ENCODE data around the gene DNAH3.

The DNAH3 gene

GRCh38 chr16:21036471-21036870 lies 114.2 kb downstream of the DNAH3 start:
- Histone ChIP-seq H3K27ac (no peak overlapping the region), H3K4me3 (no peak overlapping the region), H3K9me3 (ENCODE audit: low read depth, low read length) (no peaks in the 10 kb centered on the region), H3K9ac (ENCODE audit: insufficient read length) (no peak overlapping the region), H3K36me3 (ENCODE audit: insufficient read depth, low read length) (no peaks in the 10 kb centered on the region)
- TF ChIP-seq FOXP2 (optimal IDR thresholded peaks at IDR 0.05; ENCODE audit: control extremely low read depth, extremely low read length, insufficient read depth) (no peak), POLR2AphosphoS5 (IDR thresholded peaks at IDR 0.05; ENCODE audit: borderline replicate concordance, low read depth, low read length) (no peak), EZH2 (IDR thresholded peaks at IDR 0.05) (no peak)
- no peak for DNase-seq (ENCODE audit: low read depth, low spot score)

- DNase-seq (ENCODE audit: low read depth, low spot score): no peak
Observed at GRCh38 chr16:21033704-21034103, 116.9 kb downstream of the DNAH3 start.

DNA sequence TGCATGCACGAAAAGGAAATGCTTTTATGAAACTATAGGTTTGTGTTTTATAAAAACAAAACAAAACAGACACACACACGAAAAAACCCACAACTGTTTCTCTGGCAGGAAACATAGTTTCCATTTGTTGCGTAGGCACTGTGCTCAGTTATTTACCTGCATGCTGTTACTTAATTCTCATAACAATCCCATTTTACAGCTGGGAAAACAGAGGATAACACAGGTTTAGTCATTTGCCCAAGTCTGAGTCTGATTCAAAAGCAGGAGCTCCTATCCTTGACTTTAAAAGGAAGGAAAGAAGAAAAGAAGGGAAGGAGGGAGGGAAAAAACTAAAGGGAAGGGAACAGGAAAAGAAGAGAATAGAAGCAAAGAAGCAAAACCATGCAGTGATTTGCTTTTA lies 117.4 kb downstream of the DNAH3 start:
- TF ChIP-seq FOXP2 (optimal IDR thresholded peaks at IDR 0.05; ENCODE audit: control extremely low read depth, extremely low read length, insufficient read depth) (no peak), EZH2 (IDR thresholded peaks at IDR 0.05) (no peak), POLR2AphosphoS5 (IDR thresholded peaks at IDR 0.05; ENCODE audit: borderline replicate concordance, low read depth, low read length) (no peak)
- Histone ChIP-seq H3K4me3 (no peak overlapping the region), H3K9me3 (ENCODE audit: low read depth, low read length) (no peaks in the 10 kb centered on the region), H3K27ac (no peak overlapping the region), H3K9ac (ENCODE audit: insufficient read length) (no peak overlapping the region), H3K36me3 (ENCODE audit: insufficient read depth, low read length) (no peaks in the 10 kb centered on the region)
- DNase-seq (ENCODE audit: low read depth, low spot score): no peak

More at GRCh38 chr16:21033704-21034103, 116.9 kb downstream of the DNAH3 start:
- Histone ChIP-seq H3K9ac (ENCODE audit: insufficient read length) (no peak overlapping the region), H3K4me3 (no peak overlapping the region), H3K36me3 (ENCODE audit: insufficient read depth, low read length) (no peaks in the 10 kb centered on the region), H3K27ac (no peak overlapping the region), H3K9me3 (ENCODE audit: low read depth, low read length) (no peaks in the 10 kb centered on the region)
- TF ChIP-seq FOXP2 (optimal IDR thresholded peaks at IDR 0.05; ENCODE audit: control extremely low read depth, extremely low read length, insufficient read depth) (no peak), EZH2 (IDR thresholded peaks at IDR 0.05) (no peak), POLR2AphosphoS5 (IDR thresholded peaks at IDR 0.05; ENCODE audit: borderline replicate concordance, low read depth, low read length) (no peak)

- DNase-seq (ENCODE audit: low read depth, low spot score): no peak
- Histone ChIP-seq H3K27ac (no peak overlapping the region), H3K9ac (ENCODE audit: insufficient read length) (no peak overlapping the region), H3K36me3 (ENCODE audit: insufficient read depth, low read length) (no peaks in the 10 kb centered on the region), H3K4me3 (no peak overlapping the region), H3K9me3 (ENCODE audit: low read depth, low read length) (no peaks in the 10 kb centered on the region)
- TF ChIP-seq POLR2AphosphoS5 (IDR thresholded peaks at IDR 0.05; ENCODE audit: borderline replicate concordance, low read depth, low read length): no peak
- no peak for TF ChIP-seq FOXP2 (optimal IDR thresholded peaks at IDR 0.05; ENCODE audit: control extremely low read depth, extremely low read length, insufficient read depth)
- no peak for TF ChIP-seq EZH2 (IDR thresholded peaks at IDR 0.05)
Observed at GRCh38 chr16:21028728-21029127, 121.9 kb downstream of the DNAH3 start.

DNA sequence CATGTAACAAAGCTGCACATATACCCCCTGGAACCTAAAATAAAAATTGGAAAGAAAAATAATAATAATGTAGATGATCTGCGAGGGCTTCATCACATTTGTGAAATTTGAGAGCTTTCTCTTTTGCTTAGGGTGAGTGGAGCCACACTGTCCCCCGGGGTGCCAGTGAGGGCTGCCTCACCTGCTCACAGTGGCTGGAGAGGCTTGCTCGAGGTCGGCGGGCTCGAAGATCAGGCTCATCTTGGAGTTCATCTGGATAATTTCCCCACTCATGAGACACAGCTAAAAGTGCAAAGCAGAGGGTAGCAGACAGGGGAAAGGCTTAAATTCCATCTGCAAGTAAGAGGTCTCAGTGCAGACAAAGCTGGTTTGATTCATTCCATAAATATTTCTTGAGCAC lies 123.8 kb downstream of the DNAH3 start:
- no peak overlapping the region for H3K9ac ChIP-seq (ENCODE audit: insufficient read length)
- no peak for DNase-seq (ENCODE audit: low read depth, low spot score)
- no peaks in the 10 kb centered on the region for H3K9me3 ChIP-seq (ENCODE audit: low read depth, low read length)
- TF ChIP-seq POLR2AphosphoS5 (IDR thresholded peaks at IDR 0.05; ENCODE audit: borderline replicate concordance, low read depth, low read length) (no peak), EZH2 (IDR thresholded peaks at IDR 0.05) (no peak), FOXP2 (optimal IDR thresholded peaks at IDR 0.05; ENCODE audit: control extremely low read depth, extremely low read length, insufficient read depth) (no peak)
- no peaks in the 10 kb centered on the region for H3K36me3 ChIP-seq (ENCODE audit: insufficient read depth, low read length)
- no peak overlapping the region for H3K4me3 ChIP-seq
- H3K27ac ChIP-seq: no peak overlapping the region

DNA sequence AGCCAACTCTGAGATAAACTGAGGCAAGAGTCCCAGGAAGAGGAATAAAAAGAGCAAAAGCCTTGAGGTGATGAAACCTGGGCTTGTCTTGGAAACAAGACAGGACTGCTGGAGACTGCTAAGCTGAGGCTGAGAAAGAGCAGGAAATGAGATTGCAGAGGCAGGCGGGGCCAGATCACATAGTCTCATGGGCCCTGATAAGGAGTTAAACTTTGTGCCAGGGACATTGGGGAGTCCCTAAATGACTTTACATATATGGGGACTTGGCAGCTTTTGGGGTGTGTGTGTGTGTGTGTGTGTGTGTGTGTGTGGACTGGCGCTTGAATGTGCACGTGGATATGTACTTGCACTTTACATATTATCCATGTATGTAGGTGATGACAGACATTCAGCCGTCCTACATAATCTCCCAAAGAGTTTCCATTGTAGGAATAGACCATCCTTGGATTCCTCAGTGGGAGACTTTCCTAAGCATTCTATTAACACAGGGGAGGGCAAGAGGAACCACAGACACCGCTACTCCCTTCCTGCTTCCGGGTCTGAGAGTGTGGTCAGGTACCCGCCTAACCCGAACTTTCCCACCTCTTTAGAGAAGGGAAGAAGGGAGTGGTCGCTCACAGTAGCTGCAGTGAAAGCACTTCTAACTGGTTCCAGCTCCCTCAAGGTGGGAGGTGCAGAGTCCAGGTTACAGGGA lies 127.0 kb downstream of the DNAH3 start:
- H3K9me3 ChIP-seq (ENCODE audit: low read depth, low read length): no peaks in the 10 kb centered on the region
- no peak for DNase-seq (ENCODE audit: low read depth, low spot score)
- H3K4me3 ChIP-seq: no peak overlapping the region
- no peaks in the 10 kb centered on the region for H3K36me3 ChIP-seq (ENCODE audit: insufficient read depth, low read length)
- no peak for TF ChIP-seq FOXP2 (optimal IDR thresholded peaks at IDR 0.05; ENCODE audit: control extremely low read depth, extremely low read length, insufficient read depth)
- TF ChIP-seq EZH2 (IDR thresholded peaks at IDR 0.05): no peak
- TF ChIP-seq POLR2AphosphoS5 (IDR thresholded peaks at IDR 0.05; ENCODE audit: borderline replicate concordance, low read depth, low read length): no peak
- no peak overlapping the region for H3K9ac ChIP-seq (ENCODE audit: insufficient read length)
- H3K27ac ChIP-seq: no peak overlapping the region

DNA sequence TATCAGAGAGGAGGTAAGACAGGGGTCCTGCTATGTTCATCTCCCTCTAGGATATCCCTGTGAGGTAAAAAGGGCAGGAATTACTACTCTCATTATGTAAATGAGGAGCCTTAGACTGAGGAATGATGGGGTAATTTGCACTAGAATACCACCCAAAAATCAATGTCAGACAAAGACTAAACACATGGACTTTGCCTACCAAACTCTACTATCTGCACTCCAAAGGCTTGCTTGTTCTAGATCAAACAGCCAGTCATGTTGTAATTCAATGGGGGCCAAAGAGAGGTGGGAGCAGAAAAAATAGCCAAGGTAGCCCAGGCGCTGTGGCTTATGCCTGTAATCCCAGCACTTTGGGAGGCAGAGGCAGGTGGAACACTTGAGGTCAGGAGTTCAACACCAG lies 129.3 kb downstream of the DNAH3 start:
- Histone ChIP-seq H3K9ac (ENCODE audit: insufficient read length) (no peak overlapping the region), H3K4me3 (no peak overlapping the region)
- TF ChIP-seq POLR2AphosphoS5 (IDR thresholded peaks at IDR 0.05; ENCODE audit: borderline replicate concordance, low read depth, low read length) (no peak), FOXP2 (optimal IDR thresholded peaks at IDR 0.05; ENCODE audit: control extremely low read depth, extremely low read length, insufficient read depth) (no peak), EZH2 (IDR thresholded peaks at IDR 0.05) (no peak)

GRCh38 chr16:21009815-21010214 lies 140.8 kb downstream of the DNAH3 start:
- no peak for DNase-seq (ENCODE audit: low read depth, low spot score)
- Histone ChIP-seq H3K9me3 (ENCODE audit: low read depth, low read length) (no peaks in the 10 kb centered on the region), H3K4me3 (no peak overlapping the region), H3K27ac (no peak overlapping the region), H3K9ac (ENCODE audit: insufficient read length) (no peak overlapping the region), H3K36me3 (ENCODE audit: insufficient read depth, low read length) (no peaks in the 10 kb centered on the region)
- TF ChIP-seq EZH2 (IDR thresholded peaks at IDR 0.05) (no peak), FOXP2 (optimal IDR thresholded peaks at IDR 0.05; ENCODE audit: control extremely low read depth, extremely low read length, insufficient read depth) (no peak), POLR2AphosphoS5 (IDR thresholded peaks at IDR 0.05; ENCODE audit: borderline replicate concordance, low read depth, low read length) (no peak)

More for the DNA sequence above, 129.3 kb downstream of the DNAH3 start:
- no peak for DNase-seq (ENCODE audit: low read depth, low spot score)
- H3K27ac ChIP-seq: no peak overlapping the region
- no peaks in the 10 kb centered on the region for H3K36me3 ChIP-seq (ENCODE audit: insufficient read depth, low read length)
- H3K9me3 ChIP-seq (ENCODE audit: low read depth, low read length): no peaks in the 10 kb centered on the region

GRCh38 chr16:21005008-21005407 lies 145.6 kb downstream of the DNAH3 start:
- TF ChIP-seq POLR2AphosphoS5 (IDR thresholded peaks at IDR 0.05; ENCODE audit: borderline replicate concordance, low read depth, low read length) (no peak), FOXP2 (optimal IDR thresholded peaks at IDR 0.05; ENCODE audit: control extremely low read depth, extremely low read length, insufficient read depth) (no peak), EZH2 (IDR thresholded peaks at IDR 0.05) (no peak)
- no peak overlapping the region for H3K4me3 ChIP-seq
- no peak overlapping the region for H3K9ac ChIP-seq (ENCODE audit: insufficient read length)
- DNase-seq (ENCODE audit: low read depth, low spot score): no peak
- H3K9me3 ChIP-seq (ENCODE audit: low read depth, low read length): no peaks in the 10 kb centered on the region
- no peak overlapping the region for H3K27ac ChIP-seq
- no peaks in the 10 kb centered on the region for H3K36me3 ChIP-seq (ENCODE audit: insufficient read depth, low read length)

All from SK-N-MC (cell line).